DMS53 treated with DMSO at 0.1 percent for 48 hours (cell line): ENCODE results near the gene CASP7.
"Not testable (repeated sequence)": the region's sequence is repeated elsewhere in the genome, so short reads cannot be mapped to it uniquely, and the experiment has no call there.

Experiments used
- DNase-seq: peaks from one replicate; lab custom pipeline; 2025; ENCODE audit not compliant: unreplicated experiment; lab: John Stamatoyannopoulos, UW

CASP7 gene

DNA sequence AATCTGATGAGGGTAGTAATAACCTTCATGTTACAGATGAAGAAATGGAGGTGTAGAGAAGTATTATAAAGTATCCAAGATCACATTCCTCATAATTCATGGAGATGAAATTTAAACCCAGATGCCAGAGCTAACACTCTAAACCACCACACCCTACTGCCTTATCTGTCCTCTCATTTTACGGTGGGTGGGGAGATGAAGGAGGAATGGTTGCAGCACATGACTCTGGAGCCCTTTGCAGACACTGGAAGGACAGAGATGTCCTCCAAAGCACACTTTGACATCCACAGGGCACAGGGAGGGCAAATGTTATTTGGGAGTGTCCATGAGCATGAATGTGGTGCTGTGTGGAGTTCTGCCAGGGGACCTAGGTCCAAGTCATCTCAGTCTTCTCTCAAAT is 72.8 kb downstream of the CASP7 start:
- DNase-seq, result no peak

DNA sequence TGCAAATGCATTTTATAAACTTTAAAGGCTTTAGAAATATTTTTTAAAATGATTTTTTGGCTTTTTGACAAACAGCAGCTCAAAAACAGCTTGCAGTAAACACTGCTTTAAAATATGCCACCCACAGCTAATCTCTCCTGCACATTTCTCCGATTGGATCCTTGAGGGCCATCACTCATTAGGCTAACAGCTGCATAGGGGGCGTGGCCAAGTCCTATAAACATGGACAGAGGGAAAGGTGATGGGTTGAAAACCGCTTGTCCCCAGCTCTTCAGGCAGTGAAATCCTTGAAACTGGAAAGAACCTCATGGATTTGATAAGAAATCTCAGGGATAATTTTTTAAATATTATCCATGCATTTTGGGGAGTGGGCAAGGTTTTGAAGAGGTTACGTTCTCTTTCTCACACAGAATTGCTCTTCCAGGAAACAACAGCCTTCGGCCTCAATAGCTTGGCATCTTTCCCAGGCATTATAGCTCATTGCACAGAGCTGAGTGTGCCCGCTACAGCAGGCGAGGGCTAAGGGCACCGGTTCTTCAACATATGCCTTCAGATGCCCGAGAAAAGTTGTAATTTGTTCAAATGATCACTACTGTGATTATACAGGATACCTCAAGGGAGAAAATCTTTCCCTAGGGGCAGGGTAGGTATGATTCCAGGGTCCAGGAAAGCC is 73.4 kb downstream of the CASP7 start:
- DNase-seq, result peak; percentile 36

DNA sequence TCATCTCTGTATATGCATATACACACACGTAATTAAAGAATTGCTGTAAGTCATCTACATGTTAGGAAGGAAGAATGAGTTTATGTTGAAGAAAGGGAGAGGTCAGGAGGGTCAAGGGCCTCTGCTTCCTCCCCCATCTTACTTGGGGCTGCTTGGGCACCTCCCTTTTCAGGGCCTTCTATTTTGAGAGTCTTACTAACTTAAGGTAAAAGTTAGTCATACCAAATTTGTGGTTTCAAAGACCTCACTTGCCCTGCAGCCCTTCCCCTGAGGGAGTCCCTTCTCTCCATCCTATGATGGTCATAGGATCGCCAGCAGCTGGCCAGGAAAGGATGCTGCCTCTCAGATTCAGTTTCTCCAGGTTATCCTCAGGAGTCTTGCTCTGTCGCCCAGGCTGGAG is 74.4 kb downstream of the CASP7 start:
- DNase-seq, result no peak

DNA sequence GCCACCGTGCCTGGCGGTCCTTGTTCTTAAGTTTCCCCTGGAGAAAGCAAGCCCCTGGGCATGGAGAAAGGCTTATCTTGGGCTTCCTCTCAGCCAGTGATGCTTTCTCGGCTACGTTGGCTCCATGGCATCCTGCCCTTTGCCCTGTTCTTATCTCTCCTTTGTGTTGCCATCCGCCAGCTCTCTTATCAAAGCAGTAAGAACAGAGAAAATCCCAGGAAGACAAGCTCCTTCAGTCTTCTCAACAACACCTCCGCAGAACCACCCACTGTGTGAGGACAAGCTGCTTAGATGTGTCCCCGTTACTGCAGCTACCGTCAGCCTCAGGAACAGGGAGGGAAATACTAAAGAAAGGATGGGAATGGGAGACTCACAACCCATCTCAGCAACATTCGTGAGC is 75.1 kb downstream of the CASP7 start:
- DNase-seq, result no peak

DNA sequence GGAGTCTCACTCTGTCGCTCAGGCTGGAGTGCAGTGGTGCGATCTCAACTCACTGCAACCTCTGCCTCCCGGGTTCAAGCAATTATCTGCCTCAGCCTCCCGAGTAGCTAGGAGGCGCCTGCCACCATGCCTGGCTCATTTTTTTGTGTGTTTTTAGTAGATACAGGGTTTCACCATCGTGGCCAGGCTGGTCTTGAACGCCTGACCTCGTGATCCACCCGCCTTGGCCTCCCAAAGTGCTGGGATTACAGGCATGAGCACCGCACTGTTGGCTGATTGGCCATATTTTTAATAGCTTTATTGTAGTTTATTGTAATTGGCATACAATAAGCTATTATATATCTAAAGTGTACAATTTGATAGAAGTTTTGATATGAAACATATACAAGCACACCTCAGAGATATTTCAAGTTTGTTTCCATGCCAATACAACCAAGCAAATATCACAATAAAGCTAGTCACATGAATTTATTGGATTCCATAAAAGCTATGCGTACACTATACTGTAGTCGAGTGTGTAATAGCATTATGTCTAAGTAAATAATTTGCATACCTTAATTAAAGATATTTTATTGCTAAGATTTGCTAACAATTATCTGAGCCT is 77.3 kb downstream of the CASP7 start:
- no peak for DNase-seq

DNA sequence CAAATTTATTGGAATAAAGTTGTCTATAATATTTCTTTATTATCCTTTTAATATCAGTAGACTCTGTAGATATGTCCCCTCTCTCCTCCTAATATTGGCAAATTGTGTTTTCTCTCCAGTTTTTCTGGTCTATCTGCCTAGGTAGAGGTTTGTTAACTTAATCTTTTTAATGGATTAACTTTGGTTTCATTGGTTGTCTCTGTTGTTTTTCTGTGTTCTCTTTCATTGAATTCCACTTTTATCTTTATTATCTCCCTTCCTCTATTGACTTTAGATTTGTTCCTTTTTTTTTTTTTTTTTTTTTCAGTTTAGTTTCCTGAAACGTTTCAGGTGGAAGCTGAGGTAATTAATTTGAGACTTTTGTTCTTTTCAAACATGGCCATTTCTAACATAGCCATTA is 82.4 kb downstream of the CASP7 start:
- DNase-seq, result no peak

DNA sequence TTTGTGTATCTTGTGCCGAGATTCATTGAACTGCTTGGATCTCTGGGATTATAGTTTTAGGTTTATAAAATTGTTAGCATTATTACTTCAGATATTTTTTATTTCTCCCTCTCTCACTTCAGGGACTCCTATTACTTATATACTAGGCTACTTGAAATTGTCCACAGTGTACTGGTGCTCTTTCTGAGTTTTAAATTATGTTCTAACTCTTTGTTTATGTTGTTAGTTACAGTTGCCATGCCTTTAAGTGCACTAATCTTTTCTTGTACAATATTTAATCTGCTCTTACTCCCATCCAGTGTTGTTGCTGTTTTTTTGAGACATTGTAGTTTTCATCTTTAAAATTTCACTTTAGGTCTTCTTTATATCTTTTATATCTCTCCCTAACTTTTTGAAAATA is 84.9 kb downstream of the CASP7 start:
- no peak for DNase-seq

DNA sequence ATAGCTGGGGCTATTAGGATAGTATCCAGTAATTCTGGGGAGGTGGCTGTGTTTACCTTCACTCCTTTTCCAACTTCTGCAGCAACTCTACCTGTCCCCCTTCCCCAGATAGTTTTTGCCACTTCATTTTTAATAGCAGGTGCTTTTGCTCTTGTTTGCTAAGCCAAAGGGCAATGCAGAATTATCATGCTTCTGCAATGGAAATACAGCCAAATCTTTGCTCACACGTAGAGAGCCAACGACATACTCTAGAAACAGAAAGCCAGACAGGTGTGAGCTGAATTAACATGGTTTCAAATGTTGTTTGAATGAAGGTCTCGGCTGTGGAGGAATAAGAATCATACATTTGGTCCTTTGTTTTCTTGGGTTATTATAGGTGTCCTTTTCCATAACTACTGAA is 86.2 kb downstream of the CASP7 start:
- DNase-seq, result no peak

DNA sequence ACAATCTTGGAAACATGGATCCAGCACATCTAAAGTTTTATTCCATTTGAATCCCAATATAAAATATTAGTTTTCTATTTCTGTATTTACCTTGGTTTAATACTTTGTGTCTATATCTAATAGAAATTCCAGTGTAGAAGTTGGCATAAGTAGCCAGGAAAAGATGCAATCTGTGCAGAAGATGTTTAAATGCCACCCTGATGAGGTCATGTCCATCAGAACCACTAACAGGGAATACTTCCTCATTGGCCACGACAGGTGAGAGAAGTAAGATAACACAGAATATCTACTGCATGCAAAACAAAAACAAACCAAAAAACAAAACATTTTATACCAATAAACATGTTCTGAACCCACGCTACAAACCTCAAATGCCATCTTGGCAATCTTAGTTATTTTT is 87.5 kb downstream of the CASP7 start:
- no peak for DNase-seq

DNA sequence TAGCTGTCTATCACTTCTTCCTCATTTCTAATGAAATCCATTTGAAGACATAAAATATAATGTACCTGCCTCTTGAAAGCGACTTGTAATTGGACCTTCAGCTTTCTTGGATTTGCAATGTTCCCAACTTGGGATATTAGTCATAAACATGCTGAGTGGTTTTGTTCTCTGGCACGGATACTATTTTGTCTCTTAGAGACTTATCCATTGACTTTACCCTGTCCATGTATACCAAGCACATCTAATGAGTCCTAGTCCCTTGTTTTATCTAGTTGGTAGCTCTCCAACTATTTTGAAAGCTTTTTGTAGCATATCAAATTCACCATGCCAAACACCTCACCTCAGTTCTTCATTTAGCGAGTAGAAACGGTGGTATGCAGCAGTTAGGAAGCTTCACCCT is 90.6 kb downstream of the CASP7 start:
- DNase-seq, result no peak

DNA sequence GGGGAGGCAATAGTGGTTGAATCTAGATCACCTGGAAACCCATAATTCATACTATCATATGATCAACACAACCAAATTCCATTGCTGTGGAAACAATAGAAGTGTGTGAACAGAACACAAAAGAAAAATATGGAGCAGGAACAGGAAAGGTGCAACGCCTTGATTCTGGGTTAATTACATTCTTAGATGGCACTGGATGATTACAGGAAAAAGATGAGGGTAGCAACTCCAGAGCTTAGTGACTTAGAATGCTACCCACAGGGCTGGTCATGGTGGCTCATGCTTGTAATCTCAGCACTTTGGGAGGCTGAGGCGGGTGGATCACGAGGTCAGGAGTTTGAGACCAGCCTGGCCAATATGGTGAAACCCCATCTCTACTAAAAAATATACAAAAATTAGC is 91.4 kb downstream of the CASP7 start:
- DNase-seq, result not testable (repeated sequence)

DNA sequence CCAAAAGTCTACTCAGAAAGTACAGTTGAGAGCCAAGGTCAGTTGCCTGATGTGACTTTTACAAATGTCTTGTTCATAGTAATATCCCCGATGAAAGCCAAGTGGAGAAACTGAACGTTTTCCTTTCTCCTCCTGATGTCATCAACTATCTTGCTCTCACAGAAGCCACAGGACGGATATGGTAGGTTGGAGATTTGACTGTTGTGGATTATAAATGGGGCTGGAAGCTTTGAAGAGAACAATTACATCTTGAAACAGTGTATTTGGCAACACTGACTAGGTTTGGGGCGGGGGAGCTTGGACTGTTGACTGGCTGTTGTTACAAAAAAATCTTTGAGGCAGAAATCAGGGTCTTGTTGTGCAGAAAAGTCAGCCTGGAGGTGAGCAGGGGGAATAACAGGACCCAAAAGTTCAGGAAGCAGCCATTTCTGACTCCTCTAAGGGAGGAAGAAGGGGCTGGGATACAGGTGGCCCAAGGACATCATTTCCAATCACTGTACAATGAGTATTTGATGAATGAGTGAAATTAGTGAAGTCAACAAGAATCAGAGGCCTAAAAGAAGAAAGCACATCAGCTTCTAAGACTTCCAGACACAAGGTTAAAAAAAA is 96.1 kb downstream of the CASP7 start:
- DNase-seq, result no peak

DNA sequence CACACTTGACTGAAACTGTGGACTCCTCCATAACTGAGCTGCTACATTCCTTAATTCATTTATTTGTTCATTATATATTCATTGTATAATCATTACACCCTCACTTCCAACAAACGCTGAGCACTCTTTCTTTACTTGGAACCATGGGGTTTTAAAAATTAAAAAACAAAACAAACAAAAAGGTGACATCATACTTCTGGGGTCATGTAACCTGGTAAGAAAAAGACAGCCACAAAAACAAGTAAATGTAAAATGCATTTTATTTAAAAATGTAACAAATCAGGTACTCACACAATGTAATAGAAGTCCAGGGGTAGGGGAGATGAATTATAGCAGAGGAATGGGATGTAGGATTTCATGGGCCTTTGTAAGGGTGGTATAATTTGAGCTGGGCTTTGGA is 96.8 kb downstream of the CASP7 start:
- DNase-seq, result no peak
